HG03439 (cell line): ENCODE data around the gene HSD17B8.
A peak's percentile ranks its signal among the peaks of the same experiment; 100 is the strongest.

Experiments used
- ATAC-seq: cut with Tn5 transposase; IDR thresholded peaks from one replicate; pipeline ENCODE4 v1.9.1; 2021; ENCODE audit warnings: mild to moderate bottlenecking, moderate library complexity; ENCODE audit not compliant: unreplicated experiment

Gene HSD17B8

GRCh38 chr6:33191383-33192104 lies 12.9 kb upstream of the HSD17B8 start:
- ATAC-seq, result no peak

GRCh38 chr6:33192105-33192646 lies 12.3 kb upstream of the HSD17B8 start, which contains the start of gene COL11A2:
Gene COL11A2, minus strand, starts transcription at chr6:33192467. Its CDS starts 227 bp downstream, at chr6:33192240.
- no peak for ATAC-seq

- no peak for ATAC-seq
Measured at GRCh38 chr6:33192671-33193602, 11.5 kb upstream of the HSD17B8 start.

GRCh38 chr6:33193619-33194018 lies 10.8 kb upstream of the HSD17B8 start:
- no peak for ATAC-seq

- ATAC-seq, result no peak
Measured at GRCh38 chr6:33194431-33194979, 9.9 kb upstream of the HSD17B8 start.

- no peak for ATAC-seq
Measured at GRCh38 chr6:33195304-33196165, 8.9 kb upstream of the HSD17B8 start.

- ATAC-seq, result no peak
Measured at GRCh38 chr6:33197431-33198048, 6.9 kb upstream of the HSD17B8 start.

GRCh38 chr6:33198159-33198852 lies 6.1 kb upstream of the HSD17B8 start:
- no peak for ATAC-seq

GRCh38 chr6:33198853-33199436 lies 5.5 kb upstream of the HSD17B8 start:
- no peak for ATAC-seq

- ATAC-seq, result peak; percentile 22
Measured at GRCh38 chr6:33199687-33200218, 4.7 kb upstream of the HSD17B8 start.

GRCh38 chr6:33200219-33201146 lies 4.0 kb upstream of the HSD17B8 start, which contains the start of the genes RXRB and SLC39A7:
Gene RXRB, minus strand, starts transcription at chr6:33200665. Its CDS starts 189 bp downstream, at chr6:33200476.
Gene SLC39A7, plus strand, starts transcription at chr6:33200867. Its CDS starts 379 bp downstream, at chr6:33201246.
- ATAC-seq, result peak; percentile 48

GRCh38 chr6:33201147-33201545 lies 3.3 kb upstream of the HSD17B8 start:
- no peak for ATAC-seq

- ATAC-seq, result no peak
Measured at GRCh38 chr6:33201935-33202334, 2.5 kb upstream of the HSD17B8 start.

GRCh38 chr6:33202799-33203198 lies 1.7 kb upstream of the HSD17B8 start:
- no peak for ATAC-seq

GRCh38 chr6:33203443-33204164 lies 851 bp upstream of the HSD17B8 start:
- no peak for ATAC-seq

GRCh38 chr6:33204165-33204414 lies 365 bp upstream of the HSD17B8 start:
- no peak for ATAC-seq
